K562 (cell line): Measurements from ENCODE around the gene ANKS4B. TPM values are rescaled to one million over a fixed set of nuclear protein-coding genes. Genes with fewer than 3 reads are reported as not detected.

Experiments used
- IFI16 ChIP-seq: fragments of 250-450 bp; sonication (Bioruptor Pico); IDR thresholded peaks from 2 replicates; pipeline ENCODE4 v2.1.2; 2022; ENCODE audit warnings: mild to moderate bottlenecking, inconsistent platforms
- NCOR1 ChIP-seq: fragments of 450-650 bp; IDR thresholded peaks from 2 replicates; pipeline ENCODE4 v1.6.1; 2016; ENCODE audit warnings: mild to moderate bottlenecking, moderate library complexity
- ZNF12 ChIP-seq: sonication (generic); formaldehyde crosslinking; IDR thresholded peaks from 2 replicates; pipeline ENCODE4 v1.4.0; 2020; ENCODE audit warnings: mild to moderate bottlenecking, missing genetic modification reagents
- polyA plus RNA-seq, 8 experiments: library from polyadenylated mRNA; depleted of rRNA in 4 of 8; stranded (reverse) in 5 of 8; unstranded in 3 of 8; fragments of >200 nt; fragmentation: Nextera tagmentation in 2 of 8; fragmentation: Illumina TruSeq in 1 of 8; extraction: Ambion mirVana in 2 of 8; extraction: Trizol in 1 of 8; gene quantifications; 2 replicates each; pipeline versions ENCODE4 v1.2.1 to v1.2.3, GENCODE V29; 2011 to 2014; ENCODE audit warnings: inconsistent platforms in 1 of 8, missing spikeins in 1 of 8
- total RNA-seq, 7 experiments: library from RNA; depleted of rRNA in 6 of 7; stranded (reverse); fragments of >200 nt in 6 of 7; fragmentation: Illumina TruSeq in 2 of 7; extraction: Trizol in 2 of 7; gene quantifications; 2 replicates each; pipeline versions ENCODE4 v1.2.1 to v1.2.3, GENCODE V29; 2011 to 2021; ENCODE audit warnings: low replicate concordance in 1 of 7
- TF ChIP-seq, protein P1 (sequence below): fragments of 450-650 bp; IDR thresholded peaks from 2 replicates; pipeline ENCODE4 v1.6.1; 2016; ENCODE audit warnings: mild to moderate bottlenecking, moderate library complexity
- TF ChIP-seq, protein P2 (sequence below): fragments of 200-400 bp; formaldehyde crosslinking; IDR thresholded peaks from 2 replicates; pipeline ENCODE4 v1.6.1; 2017; ENCODE audit warnings: mild to moderate bottlenecking, low read depth, low read length, moderate library complexity

The ANKS4B gene
- total and polyA plus RNA-seq, 9 of the 15 experiments (the other 6 are each of a cell fraction or from before 2014, with no cell fraction given) = not detected

DNA sequence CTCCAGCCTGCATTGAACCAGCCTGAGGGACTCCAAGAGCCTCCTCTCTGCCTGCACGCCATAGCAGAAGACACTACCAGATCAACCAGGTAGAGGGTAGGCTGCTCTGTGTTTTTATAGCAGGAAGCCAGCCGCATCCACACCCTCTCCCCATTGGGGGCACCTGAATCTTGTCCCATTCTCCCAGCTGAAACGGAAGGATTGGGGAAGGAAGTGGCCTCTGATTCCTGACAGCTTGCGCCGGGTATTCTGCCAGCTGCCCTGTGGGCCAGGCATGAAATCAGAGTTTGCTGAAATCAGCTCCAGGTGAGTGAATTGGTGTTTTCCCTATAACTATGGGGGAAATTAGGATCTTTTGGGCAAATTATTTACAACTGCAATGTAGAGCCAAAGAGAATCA lies 22.0 kb upstream of the ANKS4B start, which contains the start of gene ZP2 (continued):
- TF ChIP-seq, protein P1, sequence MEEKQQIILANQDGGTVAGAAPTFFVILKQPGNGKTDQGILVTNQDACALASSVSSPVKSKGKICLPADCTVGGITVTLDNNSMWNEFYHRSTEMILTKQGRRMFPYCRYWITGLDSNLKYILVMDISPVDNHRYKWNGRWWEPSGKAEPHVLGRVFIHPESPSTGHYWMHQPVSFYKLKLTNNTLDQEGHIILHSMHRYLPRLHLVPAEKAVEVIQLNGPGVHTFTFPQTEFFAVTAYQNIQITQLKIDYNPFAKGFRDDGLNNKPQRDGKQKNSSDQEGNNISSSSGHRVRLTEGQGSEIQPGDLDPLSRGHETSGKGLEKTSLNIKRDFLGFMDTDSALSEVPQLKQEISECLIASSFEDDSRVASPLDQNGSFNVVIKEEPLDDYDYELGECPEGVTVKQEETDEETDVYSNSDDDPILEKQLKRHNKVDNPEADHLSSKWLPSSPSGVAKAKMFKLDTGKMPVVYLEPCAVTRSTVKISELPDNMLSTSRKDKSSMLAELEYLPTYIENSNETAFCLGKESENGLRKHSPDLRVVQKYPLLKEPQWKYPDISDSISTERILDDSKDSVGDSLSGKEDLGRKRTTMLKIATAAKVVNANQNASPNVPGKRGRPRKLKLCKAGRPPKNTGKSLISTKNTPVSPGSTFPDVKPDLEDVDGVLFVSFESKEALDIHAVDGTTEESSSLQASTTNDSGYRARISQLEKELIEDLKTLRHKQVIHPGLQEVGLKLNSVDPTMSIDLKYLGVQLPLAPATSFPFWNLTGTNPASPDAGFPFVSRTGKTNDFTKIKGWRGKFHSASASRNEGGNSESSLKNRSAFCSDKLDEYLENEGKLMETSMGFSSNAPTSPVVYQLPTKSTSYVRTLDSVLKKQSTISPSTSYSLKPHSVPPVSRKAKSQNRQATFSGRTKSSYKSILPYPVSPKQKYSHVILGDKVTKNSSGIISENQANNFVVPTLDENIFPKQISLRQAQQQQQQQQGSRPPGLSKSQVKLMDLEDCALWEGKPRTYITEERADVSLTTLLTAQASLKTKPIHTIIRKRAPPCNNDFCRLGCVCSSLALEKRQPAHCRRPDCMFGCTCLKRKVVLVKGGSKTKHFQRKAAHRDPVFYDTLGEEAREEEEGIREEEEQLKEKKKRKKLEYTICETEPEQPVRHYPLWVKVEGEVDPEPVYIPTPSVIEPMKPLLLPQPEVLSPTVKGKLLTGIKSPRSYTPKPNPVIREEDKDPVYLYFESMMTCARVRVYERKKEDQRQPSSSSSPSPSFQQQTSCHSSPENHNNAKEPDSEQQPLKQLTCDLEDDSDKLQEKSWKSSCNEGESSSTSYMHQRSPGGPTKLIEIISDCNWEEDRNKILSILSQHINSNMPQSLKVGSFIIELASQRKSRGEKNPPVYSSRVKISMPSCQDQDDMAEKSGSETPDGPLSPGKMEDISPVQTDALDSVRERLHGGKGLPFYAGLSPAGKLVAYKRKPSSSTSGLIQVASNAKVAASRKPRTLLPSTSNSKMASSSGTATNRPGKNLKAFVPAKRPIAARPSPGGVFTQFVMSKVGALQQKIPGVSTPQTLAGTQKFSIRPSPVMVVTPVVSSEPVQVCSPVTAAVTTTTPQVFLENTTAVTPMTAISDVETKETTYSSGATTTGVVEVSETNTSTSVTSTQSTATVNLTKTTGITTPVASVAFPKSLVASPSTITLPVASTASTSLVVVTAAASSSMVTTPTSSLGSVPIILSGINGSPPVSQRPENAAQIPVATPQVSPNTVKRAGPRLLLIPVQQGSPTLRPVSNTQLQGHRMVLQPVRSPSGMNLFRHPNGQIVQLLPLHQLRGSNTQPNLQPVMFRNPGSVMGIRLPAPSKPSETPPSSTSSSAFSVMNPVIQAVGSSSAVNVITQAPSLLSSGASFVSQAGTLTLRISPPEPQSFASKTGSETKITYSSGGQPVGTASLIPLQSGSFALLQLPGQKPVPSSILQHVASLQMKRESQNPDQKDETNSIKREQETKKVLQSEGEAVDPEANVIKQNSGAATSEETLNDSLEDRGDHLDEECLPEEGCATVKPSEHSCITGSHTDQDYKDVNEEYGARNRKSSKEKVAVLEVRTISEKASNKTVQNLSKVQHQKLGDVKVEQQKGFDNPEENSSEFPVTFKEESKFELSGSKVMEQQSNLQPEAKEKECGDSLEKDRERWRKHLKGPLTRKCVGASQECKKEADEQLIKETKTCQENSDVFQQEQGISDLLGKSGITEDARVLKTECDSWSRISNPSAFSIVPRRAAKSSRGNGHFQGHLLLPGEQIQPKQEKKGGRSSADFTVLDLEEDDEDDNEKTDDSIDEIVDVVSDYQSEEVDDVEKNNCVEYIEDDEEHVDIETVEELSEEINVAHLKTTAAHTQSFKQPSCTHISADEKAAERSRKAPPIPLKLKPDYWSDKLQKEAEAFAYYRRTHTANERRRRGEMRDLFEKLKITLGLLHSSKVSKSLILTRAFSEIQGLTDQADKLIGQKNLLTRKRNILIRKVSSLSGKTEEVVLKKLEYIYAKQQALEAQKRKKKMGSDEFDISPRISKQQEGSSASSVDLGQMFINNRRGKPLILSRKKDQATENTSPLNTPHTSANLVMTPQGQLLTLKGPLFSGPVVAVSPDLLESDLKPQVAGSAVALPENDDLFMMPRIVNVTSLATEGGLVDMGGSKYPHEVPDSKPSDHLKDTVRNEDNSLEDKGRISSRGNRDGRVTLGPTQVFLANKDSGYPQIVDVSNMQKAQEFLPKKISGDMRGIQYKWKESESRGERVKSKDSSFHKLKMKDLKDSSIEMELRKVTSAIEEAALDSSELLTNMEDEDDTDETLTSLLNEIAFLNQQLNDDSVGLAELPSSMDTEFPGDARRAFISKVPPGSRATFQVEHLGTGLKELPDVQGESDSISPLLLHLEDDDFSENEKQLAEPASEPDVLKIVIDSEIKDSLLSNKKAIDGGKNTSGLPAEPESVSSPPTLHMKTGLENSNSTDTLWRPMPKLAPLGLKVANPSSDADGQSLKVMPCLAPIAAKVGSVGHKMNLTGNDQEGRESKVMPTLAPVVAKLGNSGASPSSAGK = no peak
- no peak for TF ChIP-seq NCOR1
- TF ChIP-seq, protein P2, sequence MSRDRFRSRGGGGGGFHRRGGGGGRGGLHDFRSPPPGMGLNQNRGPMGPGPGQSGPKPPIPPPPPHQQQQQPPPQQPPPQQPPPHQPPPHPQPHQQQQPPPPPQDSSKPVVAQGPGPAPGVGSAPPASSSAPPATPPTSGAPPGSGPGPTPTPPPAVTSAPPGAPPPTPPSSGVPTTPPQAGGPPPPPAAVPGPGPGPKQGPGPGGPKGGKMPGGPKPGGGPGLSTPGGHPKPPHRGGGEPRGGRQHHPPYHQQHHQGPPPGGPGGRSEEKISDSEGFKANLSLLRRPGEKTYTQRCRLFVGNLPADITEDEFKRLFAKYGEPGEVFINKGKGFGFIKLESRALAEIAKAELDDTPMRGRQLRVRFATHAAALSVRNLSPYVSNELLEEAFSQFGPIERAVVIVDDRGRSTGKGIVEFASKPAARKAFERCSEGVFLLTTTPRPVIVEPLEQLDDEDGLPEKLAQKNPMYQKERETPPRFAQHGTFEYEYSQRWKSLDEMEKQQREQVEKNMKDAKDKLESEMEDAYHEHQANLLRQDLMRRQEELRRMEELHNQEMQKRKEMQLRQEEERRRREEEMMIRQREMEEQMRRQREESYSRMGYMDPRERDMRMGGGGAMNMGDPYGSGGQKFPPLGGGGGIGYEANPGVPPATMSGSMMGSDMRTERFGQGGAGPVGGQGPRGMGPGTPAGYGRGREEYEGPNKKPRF = no peak
- no peak for TF ChIP-seq IFI16 (CRISPR knock-in tag)
- TF ChIP-seq ZNF12 (CRISPR knock-in tag) = no peak
